Measurements from ENCODE around the gene TLE5.

TLE5 gene

DNA sequence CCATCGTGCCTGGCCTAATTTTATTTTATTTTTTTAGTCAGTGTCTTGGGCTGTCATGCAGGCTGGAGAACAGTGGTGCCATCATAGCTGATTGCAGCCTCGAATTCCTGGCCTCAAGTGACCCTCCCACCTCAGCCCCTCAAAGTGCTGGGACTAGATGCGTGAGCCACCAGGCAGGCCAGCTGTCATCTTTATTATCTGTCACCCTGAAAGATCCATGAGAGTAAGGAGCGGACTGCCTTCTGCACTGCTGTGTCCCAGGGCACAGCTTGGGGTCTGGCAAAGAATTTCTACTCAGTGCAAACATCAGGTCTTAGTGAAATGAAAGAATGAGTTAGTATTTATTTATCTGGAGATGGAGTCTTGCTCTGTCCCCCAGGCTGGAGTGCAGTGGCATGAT, 9.5 kb upstream of the TLE5 start:
- Histone ChIP-seq H3K4me1 (ENCODE audit: insufficient read depth, low read length) (no peaks in the 10 kb centered on the region), H3K36me3 (ENCODE audit: insufficient read depth, low read depth, low read length) (no peaks in the 10 kb centered on the region), H3K9ac (ENCODE audit: low read depth, low read length) (no peak overlapping the region), H3K4me3 (ENCODE audit: low read length) (no peak overlapping the region), H3K27me3 (ENCODE audit: insufficient read depth, low read length) (peaks cover 11% of the 10 kb centered on the region), H3K27ac (ENCODE audit: low read length) (no peak overlapping the region), H3K9me3 (ENCODE audit: insufficient read depth, low read depth, low read length) (no peaks in the 10 kb centered on the region)

DNA sequence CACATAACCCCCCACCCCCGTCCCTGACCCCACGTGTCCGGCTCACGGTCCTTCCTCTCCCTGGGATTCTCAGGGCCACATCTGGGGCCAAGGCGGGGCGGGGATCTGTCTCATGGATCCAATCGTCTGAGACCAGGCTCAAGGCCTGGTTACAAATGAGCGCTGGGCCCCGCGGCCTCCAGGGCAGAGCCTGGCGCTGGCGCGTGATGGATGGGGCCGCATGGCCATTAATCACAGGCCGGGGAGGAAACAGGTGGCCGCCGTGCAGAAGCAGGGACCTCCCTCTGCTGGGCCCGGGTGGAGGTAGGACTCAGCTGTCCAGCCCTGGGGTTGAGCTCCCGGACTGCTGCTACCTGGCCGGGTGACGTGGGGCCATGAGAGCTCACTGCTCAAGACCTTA, 5.8 kb upstream of the TLE5 start:
- no peak overlapping the region for H3K9ac ChIP-seq (ENCODE audit: low read depth, low read length)
- H3K4me3 ChIP-seq (ENCODE audit: low read length) = no peak overlapping the region
- no peak overlapping the region for H3K27ac ChIP-seq (ENCODE audit: low read length)
- H3K4me1 ChIP-seq (ENCODE audit: insufficient read depth, low read length) = no peaks in the 10 kb centered on the region
- no peaks in the 10 kb centered on the region for H3K9me3 ChIP-seq (ENCODE audit: insufficient read depth, low read depth, low read length)
- H3K27me3 ChIP-seq (ENCODE audit: insufficient read depth, low read length) = peaks cover 2% of the 10 kb centered on the region
- no peaks in the 10 kb centered on the region for H3K36me3 ChIP-seq (ENCODE audit: insufficient read depth, low read depth, low read length)

DNA sequence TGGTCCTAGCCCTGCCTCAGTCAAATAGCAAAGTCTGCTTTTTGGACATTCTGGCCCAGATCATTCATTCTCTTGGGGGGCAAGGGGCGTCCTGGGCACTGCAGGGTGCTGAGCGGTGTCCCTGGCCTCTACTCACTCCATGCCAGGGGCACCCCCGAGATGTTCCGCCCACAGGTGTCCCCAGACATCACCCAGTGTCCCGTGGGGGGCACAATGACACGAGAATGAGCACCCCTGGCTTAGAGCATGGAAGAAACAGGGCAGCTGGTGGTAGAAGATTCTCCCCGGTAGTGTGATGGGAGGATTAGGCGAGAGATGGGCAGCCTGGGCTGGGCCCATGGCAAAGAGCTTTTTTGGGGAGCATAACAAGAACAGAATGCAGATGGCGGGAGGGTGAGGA, 5.3 kb upstream of the TLE5 start:
- H3K27ac ChIP-seq (ENCODE audit: low read length) = no peak overlapping the region
- H3K36me3 ChIP-seq (ENCODE audit: insufficient read depth, low read depth, low read length) = no peaks in the 10 kb centered on the region
- no peaks in the 10 kb centered on the region for H3K4me1 ChIP-seq (ENCODE audit: insufficient read depth, low read length)
- H3K9ac ChIP-seq (ENCODE audit: low read depth, low read length) = no peak overlapping the region
- no peaks in the 10 kb centered on the region for H3K9me3 ChIP-seq (ENCODE audit: insufficient read depth, low read depth, low read length)
- peaks cover 6% of the 10 kb centered on the region for H3K27me3 ChIP-seq (ENCODE audit: insufficient read depth, low read length)
- H3K4me3 ChIP-seq (ENCODE audit: low read length) = no peak overlapping the region

DNA sequence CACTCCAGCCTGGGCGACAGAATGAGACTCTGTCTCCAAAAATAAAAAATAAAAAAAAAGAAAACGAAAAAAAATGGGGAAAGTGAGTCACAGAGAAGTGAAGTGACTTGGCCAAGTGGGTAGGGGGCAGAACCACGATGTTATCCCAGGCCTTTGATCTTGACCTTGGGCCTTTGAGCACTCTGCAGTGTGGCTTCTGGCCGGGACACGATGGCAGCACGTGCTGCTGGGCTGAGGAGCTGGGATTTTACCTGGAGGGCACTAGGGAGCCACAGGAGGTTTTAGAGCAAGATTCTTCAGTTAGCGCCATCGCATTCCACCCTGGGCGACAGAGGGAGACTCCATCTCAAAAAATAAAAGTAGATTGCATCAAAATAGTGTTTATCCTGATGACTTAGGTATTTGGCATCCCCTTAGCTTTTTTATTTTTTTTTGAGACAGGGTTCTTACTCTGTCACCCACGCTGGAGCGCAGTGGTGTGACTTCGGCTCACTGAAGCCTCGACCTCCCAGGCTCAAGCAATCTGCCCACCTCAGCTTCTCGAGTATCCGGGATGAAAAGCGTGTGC, 4.3 kb upstream of the TLE5 start:
- no peaks in the 10 kb centered on the region for H3K36me3 ChIP-seq (ENCODE audit: insufficient read depth, low read depth, low read length)
- H3K9me3 ChIP-seq (ENCODE audit: insufficient read depth, low read depth, low read length) = no peaks in the 10 kb centered on the region
- no peak overlapping the region for H3K4me3 ChIP-seq (ENCODE audit: low read length)
- no peak overlapping the region for H3K27ac ChIP-seq (ENCODE audit: low read length)
- H3K4me1 ChIP-seq (ENCODE audit: insufficient read depth, low read length) = no peaks in the 10 kb centered on the region
- H3K9ac ChIP-seq (ENCODE audit: low read depth, low read length) = no peak overlapping the region
- peaks cover 6% of the 10 kb centered on the region for H3K27me3 ChIP-seq (ENCODE audit: insufficient read depth, low read length)

DNA sequence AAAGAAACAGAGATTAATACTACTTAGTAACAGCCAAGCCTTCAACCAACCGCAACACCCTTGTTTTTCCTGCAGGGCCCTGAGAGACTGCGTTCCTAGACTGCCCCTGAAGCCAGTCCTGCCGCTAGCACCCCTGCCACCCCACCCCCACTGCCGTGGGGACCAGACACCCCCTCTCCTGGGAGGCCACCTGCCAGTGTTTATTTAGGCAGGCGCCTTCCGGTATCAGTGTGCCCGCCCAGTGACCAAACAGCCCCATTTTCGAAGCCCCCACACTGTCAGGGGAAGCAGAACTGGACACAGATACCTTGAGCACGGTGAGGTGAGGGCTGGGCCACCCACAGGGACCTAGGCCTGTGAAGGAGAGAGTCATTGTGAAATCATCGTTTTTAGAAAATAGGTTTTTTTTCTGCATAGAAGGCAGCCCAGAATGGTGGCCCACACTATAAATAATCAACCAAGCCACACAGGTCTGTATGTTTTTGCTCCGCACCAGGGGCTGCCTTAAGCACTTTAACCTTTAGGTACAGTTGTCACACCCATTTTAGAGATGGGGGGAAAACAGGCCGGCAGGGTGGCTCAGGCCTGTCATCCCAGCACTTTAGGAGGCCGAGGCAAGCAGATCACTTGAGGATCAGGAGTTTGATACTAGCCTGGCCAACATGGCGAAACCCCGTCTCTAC, 3.5 kb upstream of the TLE5 start:
- no peaks in the 10 kb centered on the region for H3K4me1 ChIP-seq (ENCODE audit: insufficient read depth, low read length)
- no peak overlapping the region for H3K9ac ChIP-seq (ENCODE audit: low read depth, low read length)
- no peaks in the 10 kb centered on the region for H3K9me3 ChIP-seq (ENCODE audit: insufficient read depth, low read depth, low read length)
- H3K27me3 ChIP-seq (ENCODE audit: insufficient read depth, low read length) = peaks cover 6% of the 10 kb centered on the region
- no peak overlapping the region for H3K27ac ChIP-seq (ENCODE audit: low read length)
- no peak overlapping the region for H3K4me3 ChIP-seq (ENCODE audit: low read length)
- H3K36me3 ChIP-seq (ENCODE audit: insufficient read depth, low read depth, low read length) = no peaks in the 10 kb centered on the region

DNA sequence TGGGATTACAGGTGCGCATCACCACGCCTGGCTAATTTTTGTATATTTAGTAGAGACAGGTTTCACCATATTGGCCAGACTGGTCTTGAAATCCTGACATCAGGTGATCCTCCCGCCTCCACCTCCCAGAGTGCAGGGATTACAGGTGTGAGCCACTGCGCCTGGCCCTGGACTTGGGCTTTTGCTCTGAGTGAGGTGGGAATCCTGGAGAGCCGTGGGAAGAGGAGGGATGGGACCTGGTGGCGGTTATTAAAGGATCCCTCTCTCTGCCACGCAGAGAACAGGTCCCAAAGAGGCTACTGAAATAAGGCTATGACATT, 1.7 kb upstream of the TLE5 start:
- Histone ChIP-seq H3K4me3 (ENCODE audit: low read length) (no peak overlapping the region), H3K9ac (ENCODE audit: low read depth, low read length) (no peak overlapping the region), H3K36me3 (ENCODE audit: insufficient read depth, low read depth, low read length) (peaks cover 7% of the 10 kb centered on the region), H3K4me1 (ENCODE audit: insufficient read depth, low read length) (no peaks in the 10 kb centered on the region), H3K27ac (ENCODE audit: low read length) (no peak overlapping the region), H3K9me3 (ENCODE audit: insufficient read depth, low read depth, low read length) (no peaks in the 10 kb centered on the region), H3K27me3 (ENCODE audit: insufficient read depth, low read length) (peaks cover 6% of the 10 kb centered on the region)

DNA sequence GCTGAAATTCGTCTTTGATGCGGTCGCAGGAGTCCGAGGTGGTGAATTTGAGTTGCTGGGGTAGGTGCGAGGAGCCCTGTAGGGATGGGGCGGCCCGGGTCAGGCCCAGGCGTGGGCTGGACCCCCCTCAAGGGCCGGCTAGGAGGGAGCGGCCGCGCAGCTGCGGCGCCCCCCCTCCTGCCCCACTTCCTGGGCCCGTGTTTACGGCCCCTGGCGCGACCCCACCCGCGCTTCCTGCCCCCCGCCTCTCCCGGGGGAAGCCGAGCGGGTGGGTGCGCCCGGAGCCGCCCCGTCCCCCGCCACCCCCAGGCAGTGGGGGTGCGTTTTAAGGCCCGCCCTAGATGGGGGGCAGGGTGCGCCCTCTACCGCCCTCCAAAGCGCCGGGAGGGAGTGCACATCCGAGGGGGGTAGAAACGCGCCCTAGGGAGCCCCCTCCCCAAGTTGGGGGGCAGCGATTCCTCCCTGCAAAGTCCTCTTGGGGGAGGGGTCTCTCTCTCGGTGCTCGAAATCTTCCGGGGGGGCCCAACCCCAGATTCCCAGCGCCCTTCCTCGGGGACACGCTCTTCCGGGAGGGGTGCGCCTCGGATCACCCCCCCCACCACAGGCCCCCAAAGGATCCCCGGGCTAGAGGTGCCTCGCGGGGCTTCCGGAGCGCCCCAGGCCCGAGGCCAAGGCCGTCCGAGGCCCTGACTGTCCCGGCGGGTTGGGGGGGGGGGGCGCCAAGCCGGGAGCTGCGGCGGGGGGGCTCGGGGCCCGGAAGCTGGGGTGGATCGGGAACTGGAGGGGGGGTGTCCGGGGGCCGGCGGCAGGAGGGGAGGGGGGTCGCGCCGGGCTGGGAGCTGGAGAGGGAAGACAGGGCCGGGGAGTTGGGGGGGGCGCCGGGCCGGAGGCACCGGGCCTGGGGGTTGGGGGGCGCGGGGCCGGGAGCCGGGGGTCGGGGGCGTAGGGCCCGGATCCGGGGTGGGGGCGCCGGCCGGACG, 823 bp downstream of the TLE5 start:
- Histone ChIP-seq H3K36me3 (ENCODE audit: insufficient read depth, low read depth, low read length) (peaks cover 11% of the 10 kb centered on the region), H3K4me3 (ENCODE audit: low read length) (peak overlapping the region; percentile 71), H3K27me3 (ENCODE audit: insufficient read depth, low read length) (peaks cover 6% of the 10 kb centered on the region), H3K9ac (ENCODE audit: low read depth, low read length) (peak overlapping the region; percentile 72), H3K27ac (ENCODE audit: low read length) (no peak overlapping the region), H3K9me3 (ENCODE audit: insufficient read depth, low read depth, low read length) (no peaks in the 10 kb centered on the region), H3K4me1 (ENCODE audit: insufficient read depth, low read length) (peaks cover 6% of the 10 kb centered on the region; the same call in 1 of the 2 replicates)

DNA sequence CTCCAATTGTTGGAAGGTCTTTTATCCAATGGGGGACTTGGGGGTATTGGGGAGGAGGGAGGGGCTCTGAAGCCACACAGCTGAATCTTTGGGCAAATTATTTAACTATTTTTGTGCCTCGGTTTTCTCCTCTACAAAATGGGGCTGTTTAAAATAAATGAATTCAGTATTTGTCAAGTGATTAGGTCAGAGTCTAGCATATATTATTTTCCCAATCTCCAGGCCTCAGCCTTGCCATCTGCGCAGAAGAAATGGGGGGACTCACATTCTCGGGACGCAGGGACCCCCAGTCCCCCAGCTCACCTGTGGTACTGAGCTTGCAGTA, 1.5 kb downstream of the TLE5 start:
- H3K9me3 ChIP-seq (ENCODE audit: insufficient read depth, low read depth, low read length) = no peaks in the 10 kb centered on the region
- peak overlapping the region; percentile 71 for H3K4me3 ChIP-seq (ENCODE audit: low read length)
- peak overlapping the region; percentile 72; the same call in 1 of the 2 replicates for H3K9ac ChIP-seq (ENCODE audit: low read depth, low read length)
- peaks cover 11% of the 10 kb centered on the region for H3K36me3 ChIP-seq (ENCODE audit: insufficient read depth, low read depth, low read length)
- peaks cover 6% of the 10 kb centered on the region; the same call in 1 of the 2 replicates for H3K4me1 ChIP-seq (ENCODE audit: insufficient read depth, low read length)
- peaks cover 6% of the 10 kb centered on the region for H3K27me3 ChIP-seq (ENCODE audit: insufficient read depth, low read length)
- no peak overlapping the region for H3K27ac ChIP-seq (ENCODE audit: low read length)

DNA sequence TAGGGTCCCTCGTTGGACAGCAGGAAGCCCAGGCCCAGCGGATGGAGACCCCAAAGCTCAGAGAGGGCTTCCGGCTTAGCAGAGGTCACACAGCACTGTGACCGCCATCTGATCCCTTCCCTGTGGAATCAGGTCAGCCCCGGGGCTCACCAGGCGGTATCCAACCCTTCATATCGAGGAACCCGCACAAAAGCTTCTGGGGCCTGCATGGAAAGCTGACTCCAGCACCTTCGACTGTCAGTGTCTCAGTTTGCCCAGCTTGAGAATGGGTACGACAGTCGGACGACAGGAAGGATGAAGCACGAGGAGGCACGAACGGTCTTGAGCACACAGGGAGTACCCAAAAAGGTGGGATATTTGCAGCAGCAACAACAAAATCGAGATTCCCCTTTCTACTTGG, 2.6 kb downstream of the TLE5 start:
- Histone ChIP-seq H3K27me3 (ENCODE audit: insufficient read depth, low read length) (peaks cover 11% of the 10 kb centered on the region), H3K27ac (ENCODE audit: low read length) (no peak overlapping the region), H3K9me3 (ENCODE audit: insufficient read depth, low read depth, low read length) (no peaks in the 10 kb centered on the region), H3K4me1 (ENCODE audit: insufficient read depth, low read length) (peaks cover 10% of the 10 kb centered on the region), H3K36me3 (ENCODE audit: insufficient read depth, low read depth, low read length) (peaks cover 17% of the 10 kb centered on the region), H3K9ac (ENCODE audit: low read depth, low read length) (no peak overlapping the region), H3K4me3 (ENCODE audit: low read length) (no peak overlapping the region)

DNA sequence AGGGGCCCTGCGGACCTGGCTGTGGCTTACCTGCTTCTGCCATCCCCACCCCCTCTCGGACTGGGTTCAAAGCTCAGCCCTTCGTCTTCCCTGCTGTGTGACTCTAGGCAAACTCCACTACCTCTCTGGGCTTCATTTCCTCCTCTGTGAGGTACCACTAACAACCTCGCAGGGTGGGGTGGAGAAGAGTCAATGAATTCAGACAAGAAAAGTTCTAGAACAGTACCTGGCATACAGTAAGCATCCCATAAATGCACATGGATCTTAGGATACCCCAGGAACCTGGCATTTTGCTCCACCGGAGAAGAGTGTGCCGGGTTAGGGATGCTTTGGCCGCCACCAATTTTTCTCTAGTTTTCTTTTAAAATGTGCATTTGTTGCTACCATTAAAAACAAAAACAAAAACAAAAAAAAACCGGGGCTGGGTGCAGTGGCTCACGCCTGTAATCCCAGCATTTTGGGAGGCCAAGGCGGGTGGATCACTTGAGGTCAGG, 3.4 kb downstream of the TLE5 start:
- Histone ChIP-seq H3K27ac (ENCODE audit: low read length) (no peak overlapping the region), H3K36me3 (ENCODE audit: insufficient read depth, low read depth, low read length) (peaks cover 23% of the 10 kb centered on the region)

DNA sequence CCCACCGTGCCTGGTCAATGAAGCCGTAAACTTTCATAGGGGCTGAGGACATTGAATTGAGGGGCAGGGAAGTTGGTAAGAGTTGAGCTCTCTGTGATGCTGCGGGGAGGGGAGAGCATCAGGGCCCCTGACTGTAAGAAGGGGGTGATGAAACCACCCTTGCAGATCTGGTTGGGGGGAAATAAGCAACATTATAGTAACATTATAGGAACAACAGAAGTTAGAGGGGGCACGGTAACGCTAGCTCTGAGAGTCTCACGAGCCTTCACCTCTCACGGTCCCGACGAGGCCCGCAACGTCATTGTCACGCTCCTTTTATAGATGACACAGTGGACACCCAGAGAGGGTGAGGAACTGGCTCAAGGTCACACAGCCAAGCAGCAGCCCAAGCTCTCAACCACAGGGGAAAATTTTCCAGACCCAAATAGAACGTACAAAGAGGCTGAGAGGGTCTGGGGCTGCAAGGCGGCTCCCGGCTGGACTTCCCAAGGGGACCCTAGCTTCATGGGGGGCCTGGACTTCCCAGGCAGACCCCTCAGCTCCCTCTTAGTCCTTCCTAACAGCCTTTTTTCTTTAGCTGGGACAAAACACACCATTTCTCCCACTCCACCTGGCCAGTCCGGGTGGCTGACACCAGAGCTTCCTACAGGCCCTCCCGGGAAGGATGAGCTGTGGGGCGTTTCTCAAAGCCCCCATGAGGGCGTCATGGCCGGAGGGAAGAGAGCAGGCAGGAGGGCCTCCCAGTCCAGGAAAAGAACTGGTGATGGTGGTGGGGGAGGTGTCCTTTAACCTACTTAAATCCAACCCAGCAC, 4.1 kb downstream of the TLE5 start:
- Histone ChIP-seq H3K27me3 (ENCODE audit: insufficient read depth, low read length) (peaks cover 12% of the 10 kb centered on the region), H3K27ac (ENCODE audit: low read length) (no peak overlapping the region), H3K4me1 (ENCODE audit: insufficient read depth, low read length) (peaks cover 10% of the 10 kb centered on the region), H3K9ac (ENCODE audit: low read depth, low read length) (no peak overlapping the region), H3K9me3 (ENCODE audit: insufficient read depth, low read depth, low read length) (no peaks in the 10 kb centered on the region), H3K36me3 (ENCODE audit: insufficient read depth, low read depth, low read length) (peaks cover 23% of the 10 kb centered on the region), H3K4me3 (ENCODE audit: low read length) (no peak overlapping the region)

More for the DNA sequence above, 3.4 kb downstream of the TLE5 start:
- H3K4me1 ChIP-seq (ENCODE audit: insufficient read depth, low read length) = peaks cover 10% of the 10 kb centered on the region
- H3K27me3 ChIP-seq (ENCODE audit: insufficient read depth, low read length) = peaks cover 13% of the 10 kb centered on the region
- H3K4me3 ChIP-seq (ENCODE audit: low read length) = no peak overlapping the region
- no peaks in the 10 kb centered on the region for H3K9me3 ChIP-seq (ENCODE audit: insufficient read depth, low read depth, low read length)
- no peak overlapping the region for H3K9ac ChIP-seq (ENCODE audit: low read depth, low read length)
